ENCODE results near the gene GDPD3.

- TF ChIP-seq, protein P1, sequence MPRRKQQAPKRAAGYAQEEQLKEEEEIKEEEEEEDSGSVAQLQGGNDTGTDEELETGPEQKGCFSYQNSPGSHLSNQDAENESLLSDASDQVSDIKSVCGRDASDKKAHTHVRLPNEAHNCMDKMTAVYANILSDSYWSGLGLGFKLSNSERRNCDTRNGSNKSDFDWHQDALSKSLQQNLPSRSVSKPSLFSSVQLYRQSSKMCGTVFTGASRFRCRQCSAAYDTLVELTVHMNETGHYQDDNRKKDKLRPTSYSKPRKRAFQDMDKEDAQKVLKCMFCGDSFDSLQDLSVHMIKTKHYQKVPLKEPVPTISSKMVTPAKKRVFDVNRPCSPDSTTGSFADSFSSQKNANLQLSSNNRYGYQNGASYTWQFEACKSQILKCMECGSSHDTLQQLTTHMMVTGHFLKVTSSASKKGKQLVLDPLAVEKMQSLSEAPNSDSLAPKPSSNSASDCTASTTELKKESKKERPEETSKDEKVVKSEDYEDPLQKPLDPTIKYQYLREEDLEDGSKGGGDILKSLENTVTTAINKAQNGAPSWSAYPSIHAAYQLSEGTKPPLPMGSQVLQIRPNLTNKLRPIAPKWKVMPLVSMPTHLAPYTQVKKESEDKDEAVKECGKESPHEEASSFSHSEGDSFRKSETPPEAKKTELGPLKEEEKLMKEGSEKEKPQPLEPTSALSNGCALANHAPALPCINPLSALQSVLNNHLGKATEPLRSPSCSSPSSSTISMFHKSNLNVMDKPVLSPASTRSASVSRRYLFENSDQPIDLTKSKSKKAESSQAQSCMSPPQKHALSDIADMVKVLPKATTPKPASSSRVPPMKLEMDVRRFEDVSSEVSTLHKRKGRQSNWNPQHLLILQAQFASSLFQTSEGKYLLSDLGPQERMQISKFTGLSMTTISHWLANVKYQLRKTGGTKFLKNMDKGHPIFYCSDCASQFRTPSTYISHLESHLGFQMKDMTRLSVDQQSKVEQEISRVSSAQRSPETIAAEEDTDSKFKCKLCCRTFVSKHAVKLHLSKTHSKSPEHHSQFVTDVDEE (CRISPR knock-in tag; IDR thresholded peaks at IDR 0.05): no peak
- no peak for TF ChIP-seq PATZ1 (CRISPR knock-in tag; IDR thresholded peaks at IDR 0.05; ENCODE audit: borderline replicate concordance)
- no peak for TF ChIP-seq ZC3H10 (CRISPR knock-in tag; IDR thresholded peaks at IDR 0.05)
- no peak for TF ChIP-seq ESRRG (CRISPR knock-in tag; IDR thresholded peaks at IDR 0.05)
- no peak for TF ChIP-seq ZFP3 (CRISPR knock-in tag; IDR thresholded peaks at IDR 0.05)
- no peak for TF ChIP-seq PPARA (CRISPR knock-in tag; IDR thresholded peaks at IDR 0.05; ENCODE audit: borderline replicate concordance)
- no peak for TF ChIP-seq ZNF8 (CRISPR knock-in tag; IDR thresholded peaks at IDR 0.05)
Measured at GRCh38 chr16:30120340-30121105, 7.2 kb upstream of the GDPD3 start.

All from SK-N-SH treated with all-trans-retinoic acid at 6 μM for 48 hours (cell line).